Vagina (tissue), 2 donors: Measurements from ENCODE around the gene FUBP3. TPM values are rescaled to one million over a fixed set of nuclear protein-coding genes. Genes with fewer than 3 reads are reported as not detected.

Experiments used
- DNase-seq, 2 donors: peaks; one replicate each; pipeline ENCODE4 v3.0.0-alpha.2; 2017; ENCODE audit errors: extremely low spot score in 2 of 2
- H3K27ac ChIP-seq: fragments of 200-600 bp; sonication (generic); one replicate; pipeline ENCODE4 v1.5.1; 2019
- H3K27me3 ChIP-seq: fragments of 200-600 bp; sonication (generic); one replicate; pipeline ENCODE4 v1.5.1; 2019
- H3K36me3 ChIP-seq, 2 donors: fragments of 200-600 bp; sonication (generic); one replicate each; pipeline ENCODE4 v1.5.1; 2017 to 2019
- H3K4me1 ChIP-seq: fragments of 200-600 bp; sonication (generic); one replicate; pipeline ENCODE4 v1.5.1; 2019
- H3K4me3 ChIP-seq, 2 donors: fragments of 200-600 bp; sonication (generic); 1 replicate in 1 of 2; 2 replicates in 1 of 2; pipeline ENCODE4 v1.5.1; 2016 to 2019
- H3K9me3 ChIP-seq: fragments of 200-600 bp; sonication (generic); one replicate; pipeline ENCODE4 v1.5.1; 2019
- POLR2A ChIP-seq, 2 donors: fragments of 450-650 bp; IDR thresholded peaks; one replicate each; pipeline ENCODE4 v1.6.1; 2017; ENCODE audit warnings: antibody characterized with exemption in 2 of 2, mild to moderate bottlenecking in 2 of 2, moderate library complexity in 2 of 2
- POLR2AphosphoS5 ChIP-seq, 2 donors: sonication (generic); formaldehyde crosslinking; IDR thresholded peaks; one replicate each; pipeline ENCODE4 v1.9.0; 2017; ENCODE audit warnings: antibody characterized with exemption in 2 of 2, mild to moderate bottlenecking in 2 of 2, low read depth in 1 of 2; ENCODE audit not compliant: insufficient read depth in 1 of 2
- intact Hi-C: fragments of 100-400 bp; cut with DNase I; formaldehyde crosslinking; loops from one replicate; pipeline ENCODE4 v1.15.1; 2023
- total RNA-seq: library from RNA; depleted of rRNA; stranded (reverse); fragments of >200 nt; gene quantifications from one replicate; pipeline ENCODE4 v1.2.3, GENCODE V29; 2016
- TF ChIP-seq, protein P1 (sequence below), 3 experiments: fragments of 450-650 bp in 2 of 3; fragments of 200-600 bp in 1 of 3; sonication (generic) in 1 of 3; IDR thresholded peaks; one replicate each; pipeline ENCODE4 v1.5.1; 2017 to 2019; ENCODE audit warnings: antibody characterized with exemption in 3 of 3, mild to moderate bottlenecking in 2 of 3, moderate library complexity in 2 of 3

Gene FUBP3
- total RNA-seq, 1 donor from 2014 or later = 33.6 TPM

DNA sequence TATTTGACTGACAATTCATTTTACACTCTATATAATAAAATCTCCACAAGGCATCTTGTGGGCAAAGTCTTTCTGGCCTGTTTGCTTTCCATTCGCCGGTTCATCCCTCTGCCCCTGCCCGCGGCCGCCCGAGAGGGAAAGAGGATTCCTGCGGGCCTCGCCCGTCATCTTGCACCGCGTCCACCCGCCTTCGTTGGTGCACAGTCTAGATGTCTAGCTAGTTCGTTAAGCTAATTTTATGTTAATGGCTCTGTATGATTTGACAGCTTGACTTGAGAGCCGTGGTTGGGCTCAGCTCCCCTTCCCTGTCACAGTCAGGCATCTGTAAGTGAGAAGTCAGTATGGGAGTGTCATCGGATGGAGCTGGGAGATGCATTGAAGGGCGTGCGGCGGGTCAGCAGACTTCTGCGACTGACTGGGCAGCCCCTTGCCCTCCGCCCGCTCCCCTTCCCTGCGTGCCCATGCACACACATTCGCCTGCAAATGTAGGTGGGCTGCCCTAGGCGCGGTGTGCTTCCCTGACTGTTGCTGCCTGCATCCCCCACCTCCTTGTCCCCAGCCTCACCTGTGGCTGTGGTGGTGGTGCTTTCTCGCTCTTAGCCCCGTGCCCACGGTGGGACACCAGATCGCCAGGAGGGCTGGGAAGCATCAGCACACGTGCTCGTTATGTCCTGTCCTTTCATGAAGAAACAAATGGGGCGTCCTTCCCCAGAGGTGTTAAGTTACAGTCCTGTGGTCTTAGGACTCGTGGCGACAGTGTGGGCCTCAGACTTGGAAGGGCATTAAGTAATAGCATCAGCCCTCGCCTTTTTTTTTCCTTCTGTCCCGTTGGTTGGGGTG lies 59.1 kb downstream of the FUBP3 start:
- intact Hi-C loops = no loop called here
- Histone ChIP-seq H3K27ac (no peak overlapping the region), H3K27me3 (no peaks in the 10 kb centered on the region), H3K36me3 (peaks cover 0 to 35% of the 10 kb centered on the region in 2 donors), H3K9me3 (no peaks in the 10 kb centered on the region), H3K4me3 (no peak overlapping the region), H3K4me1 (no peaks in the 10 kb centered on the region)
- DNase-seq = no peak
- TF ChIP-seq, protein P1, sequence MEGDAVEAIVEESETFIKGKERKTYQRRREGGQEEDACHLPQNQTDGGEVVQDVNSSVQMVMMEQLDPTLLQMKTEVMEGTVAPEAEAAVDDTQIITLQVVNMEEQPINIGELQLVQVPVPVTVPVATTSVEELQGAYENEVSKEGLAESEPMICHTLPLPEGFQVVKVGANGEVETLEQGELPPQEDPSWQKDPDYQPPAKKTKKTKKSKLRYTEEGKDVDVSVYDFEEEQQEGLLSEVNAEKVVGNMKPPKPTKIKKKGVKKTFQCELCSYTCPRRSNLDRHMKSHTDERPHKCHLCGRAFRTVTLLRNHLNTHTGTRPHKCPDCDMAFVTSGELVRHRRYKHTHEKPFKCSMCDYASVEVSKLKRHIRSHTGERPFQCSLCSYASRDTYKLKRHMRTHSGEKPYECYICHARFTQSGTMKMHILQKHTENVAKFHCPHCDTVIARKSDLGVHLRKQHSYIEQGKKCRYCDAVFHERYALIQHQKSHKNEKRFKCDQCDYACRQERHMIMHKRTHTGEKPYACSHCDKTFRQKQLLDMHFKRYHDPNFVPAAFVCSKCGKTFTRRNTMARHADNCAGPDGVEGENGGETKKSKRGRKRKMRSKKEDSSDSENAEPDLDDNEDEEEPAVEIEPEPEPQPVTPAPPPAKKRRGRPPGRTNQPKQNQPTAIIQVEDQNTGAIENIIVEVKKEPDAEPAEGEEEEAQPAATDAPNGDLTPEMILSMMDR (IDR thresholded peaks at IDR 0.05) = no peak
- TF ChIP-seq POLR2A (IDR thresholded peaks at IDR 0.05) = no peak
- TF ChIP-seq POLR2AphosphoS5 (IDR thresholded peaks at IDR 0.05; ENCODE audit: insufficient read depth in 1 of 2, low read depth in 1 of 2) = no peak

DNA sequence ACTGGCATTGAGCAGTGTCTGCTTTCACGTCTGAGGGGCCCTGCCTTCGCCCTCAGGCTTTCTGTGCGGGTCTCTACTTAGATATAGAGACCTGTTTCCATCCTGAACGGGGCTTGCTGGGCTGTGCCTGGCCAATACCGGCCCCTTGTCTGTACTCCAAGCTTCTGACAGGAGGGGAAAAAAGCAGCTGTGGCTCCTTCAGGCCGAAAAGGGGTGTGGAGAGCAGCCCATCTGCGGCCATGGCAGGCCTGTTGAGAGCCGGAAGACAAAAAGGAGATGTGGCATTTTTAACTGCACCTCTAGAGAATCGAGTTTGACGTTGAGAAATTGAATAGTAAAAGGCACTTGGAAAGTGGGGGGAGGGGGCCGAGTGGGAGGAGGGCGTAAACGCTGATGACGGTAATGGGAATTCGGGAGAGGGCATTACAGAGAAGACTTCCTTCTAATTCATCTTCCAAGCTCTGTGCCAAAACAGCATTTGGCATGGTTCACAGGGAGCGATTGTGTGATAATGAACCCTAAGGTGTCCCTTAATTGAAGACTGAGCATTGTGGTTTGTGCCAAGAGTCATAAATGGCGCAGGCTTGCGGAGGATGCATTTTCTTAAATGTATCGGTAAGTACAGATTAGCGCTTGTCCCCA lies 59.9 kb downstream of the FUBP3 start:
- Histone ChIP-seq H3K9me3 (no peaks in the 10 kb centered on the region), H3K27ac (no peak overlapping the region), H3K4me1 (no peaks in the 10 kb centered on the region), H3K36me3 (peaks cover 0 to 27% of the 10 kb centered on the region in 2 donors), H3K27me3 (no peaks in the 10 kb centered on the region), H3K4me3 (no peak overlapping the region)
- TF ChIP-seq POLR2A (IDR thresholded peaks at IDR 0.05) (no peak), POLR2AphosphoS5 (IDR thresholded peaks at IDR 0.05; ENCODE audit: insufficient read depth in 1 of 2, low read depth in 1 of 2) (no peak)
- TF ChIP-seq, protein P1 (IDR thresholded peaks at IDR 0.05) = no peak
- intact Hi-C loops = no loop called here
- DNase-seq = no peak

DNA sequence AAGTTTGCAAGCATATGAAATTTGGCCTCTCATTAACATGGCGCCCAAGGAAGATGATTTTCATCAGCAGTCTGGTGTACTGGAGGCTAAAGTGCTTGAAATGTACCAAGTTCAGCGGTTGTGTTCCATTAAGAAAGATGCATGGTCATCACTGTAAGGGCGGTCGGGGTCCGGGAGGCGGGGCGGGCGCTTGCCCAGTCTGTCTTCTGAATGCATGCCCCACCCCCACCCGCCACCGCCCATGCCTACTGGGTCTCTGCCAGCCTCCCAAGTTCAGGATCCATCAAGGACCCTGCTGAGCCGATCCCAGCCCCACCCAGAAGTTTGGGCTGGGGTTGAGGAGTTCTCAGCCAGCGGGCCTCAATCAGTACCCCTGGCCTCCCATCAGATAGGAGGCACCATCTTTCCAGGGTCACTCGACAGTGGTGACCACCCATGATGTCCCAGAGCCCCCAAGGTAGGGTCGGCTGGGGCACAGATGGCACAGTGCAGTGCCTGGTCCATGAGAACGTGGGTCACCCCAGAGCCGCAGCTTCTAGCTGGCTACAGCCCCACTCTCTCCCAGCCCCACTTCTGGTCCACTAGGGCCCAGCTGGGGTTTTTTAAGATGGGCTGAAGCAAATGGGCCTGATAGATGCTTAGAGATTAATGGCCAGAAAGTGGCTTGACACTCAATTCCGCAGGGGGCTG lies 60.6 kb downstream of the FUBP3 start:
- no peak for TF ChIP-seq POLR2A (IDR thresholded peaks at IDR 0.05)
- TF ChIP-seq POLR2AphosphoS5 (IDR thresholded peaks at IDR 0.05; ENCODE audit: insufficient read depth in 1 of 2, low read depth in 1 of 2) = no peak
- TF ChIP-seq, protein P1 (IDR thresholded peaks at IDR 0.05) = no peak
- H3K27ac ChIP-seq = no peak overlapping the region
- no peak overlapping the region for H3K4me3 ChIP-seq
- DNase-seq = no peak
- H3K9me3 ChIP-seq = no peaks in the 10 kb centered on the region
- H3K27me3 ChIP-seq = no peaks in the 10 kb centered on the region
- intact Hi-C loops = no loop called here
- H3K4me1 ChIP-seq = no peaks in the 10 kb centered on the region
- H3K36me3 ChIP-seq = peaks cover 0 to 20% of the 10 kb centered on the region in 2 donors

DNA sequence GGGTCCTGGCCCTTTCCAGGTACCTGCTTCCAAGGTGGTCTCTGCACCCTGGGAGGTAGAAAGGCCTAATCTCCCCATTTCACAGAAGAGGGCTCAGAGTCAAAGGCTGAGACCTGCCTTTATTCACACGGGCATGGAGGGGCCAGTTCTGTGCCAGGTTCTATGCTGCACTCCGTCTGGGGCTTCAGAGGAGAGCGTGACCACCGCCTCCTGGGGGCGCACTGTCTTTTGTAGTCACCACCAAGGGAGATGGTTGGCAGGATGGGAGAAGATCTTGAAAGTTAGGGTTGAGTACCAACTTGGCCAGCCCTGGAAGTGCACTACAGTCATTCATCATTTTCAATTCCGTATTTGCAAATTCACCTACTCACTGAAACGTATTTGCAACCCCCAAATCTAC lies 61.3 kb downstream of the FUBP3 start:
- peaks cover 0 to 13% of the 10 kb centered on the region in 2 donors for H3K36me3 ChIP-seq
- H3K9me3 ChIP-seq = no peaks in the 10 kb centered on the region
- no peak for TF ChIP-seq POLR2A (IDR thresholded peaks at IDR 0.05)
- TF ChIP-seq, protein P1 (IDR thresholded peaks at IDR 0.05) = no peak
- TF ChIP-seq POLR2AphosphoS5 (IDR thresholded peaks at IDR 0.05; ENCODE audit: insufficient read depth in 1 of 2, low read depth in 1 of 2) = no peak
- no peak overlapping the region for H3K27ac ChIP-seq
- DNase-seq = no peak
- H3K27me3 ChIP-seq = no peaks in the 10 kb centered on the region
- intact Hi-C loops = no loop called here
- H3K4me1 ChIP-seq = no peaks in the 10 kb centered on the region
- no peak overlapping the region for H3K4me3 ChIP-seq
